Panc1 (cell line): ENCODE results near the gene SORCS1.

Source experiments
- CTCF ChIP-seq: fragments of 450-650 bp; IDR thresholded peaks from 2 replicates; pipeline ENCODE4 v1.5.1; 2017; ENCODE audit warnings: mild to moderate bottlenecking
- POLR2AphosphoS5 ChIP-seq: IDR thresholded peaks from 2 replicates; pipeline ENCODE4 v1.6.1; 2012; ENCODE audit warnings: mild to moderate bottlenecking, low read depth, low read length, moderate library complexity
- REST ChIP-seq, 2 experiments: IDR thresholded peaks; 2 replicates each; pipeline ENCODE4 v1.6.1; 2011 to 2012; ENCODE audit warnings: low read depth in 2 of 2, control low read depth in 1 of 2, low read length in 1 of 2, mild to moderate bottlenecking in 1 of 2, moderate library complexity in 1 of 2; ENCODE audit not compliant: insufficient read depth in 1 of 2
- SIN3A ChIP-seq: IDR thresholded peaks from 2 replicates; pipeline ENCODE4 v1.6.1; 2012; ENCODE audit warnings: low read depth, mild to moderate bottlenecking, low read length, moderate library complexity, borderline replicate concordance; ENCODE audit not compliant: insufficient read depth

GRCh38 chr10:107010531-107010930 lies 154.0 kb downstream of the SORCS1 start:
- no peak for TF ChIP-seq CTCF
- TF ChIP-seq POLR2AphosphoS5: no peak
- no peak for TF ChIP-seq REST (IDR thresholded peaks at IDR 0.05; ENCODE audit: insufficient read depth in 1 of 2, low read depth in 2 of 2, low read length in 1 of 2)
- TF ChIP-seq SIN3A: no peak
